T-helper 1 cell treated with Interleukin-12 subunit alpha and Interleukin-12 subunit beta and Interleukin-4 antibody, amounts not matched to agents 30 μg/mL and 1 μg/mL, for 36 hours (primary cell): ENCODE results near the gene ULK4.
"Not testable (repeated sequence)": the region's sequence is repeated elsewhere in the genome, so short reads cannot be mapped to it uniquely, and the experiment has no call there.

Source experiments
- H3K27ac Mint-ChIP-seq: one replicate; pipeline ENCODE4 v1.8.0; 2021; ENCODE audit warnings: mild to moderate bottlenecking, mixed read lengths
- H3K27me3 Mint-ChIP-seq: one replicate; pipeline ENCODE4 v1.8.0; 2021; ENCODE audit warnings: low read depth, mixed read lengths
- H3K36me3 Mint-ChIP-seq: one replicate; pipeline ENCODE4 v1.8.0; 2021; ENCODE audit warnings: low read depth, mixed read lengths
- H3K4me1 Mint-ChIP-seq: one replicate; pipeline ENCODE4 v1.8.0; 2021; ENCODE audit warnings: low read depth, mixed read lengths
- H3K4me3 Mint-ChIP-seq: one replicate; pipeline ENCODE4 v1.8.0; 2021; ENCODE audit warnings: mild to moderate bottlenecking, moderate library complexity, mixed read lengths
- H3K9me3 Mint-ChIP-seq: one replicate; pipeline ENCODE4 v1.8.0; 2021; ENCODE audit warnings: mixed read lengths

The ULK4 gene

GRCh38 chr3:41977401-41977800, 15.5 kb upstream of the ULK4 start:
- not testable (repeated sequence) for H3K36me3 Mint-ChIP-seq, H3K4me3 Mint-ChIP-seq, H3K27ac Mint-ChIP-seq, H3K9me3 Mint-ChIP-seq, H3K4me1 Mint-ChIP-seq
- peaks cover 14% of the 10 kb centered on the region for H3K27me3 Mint-ChIP-seq

DNA sequence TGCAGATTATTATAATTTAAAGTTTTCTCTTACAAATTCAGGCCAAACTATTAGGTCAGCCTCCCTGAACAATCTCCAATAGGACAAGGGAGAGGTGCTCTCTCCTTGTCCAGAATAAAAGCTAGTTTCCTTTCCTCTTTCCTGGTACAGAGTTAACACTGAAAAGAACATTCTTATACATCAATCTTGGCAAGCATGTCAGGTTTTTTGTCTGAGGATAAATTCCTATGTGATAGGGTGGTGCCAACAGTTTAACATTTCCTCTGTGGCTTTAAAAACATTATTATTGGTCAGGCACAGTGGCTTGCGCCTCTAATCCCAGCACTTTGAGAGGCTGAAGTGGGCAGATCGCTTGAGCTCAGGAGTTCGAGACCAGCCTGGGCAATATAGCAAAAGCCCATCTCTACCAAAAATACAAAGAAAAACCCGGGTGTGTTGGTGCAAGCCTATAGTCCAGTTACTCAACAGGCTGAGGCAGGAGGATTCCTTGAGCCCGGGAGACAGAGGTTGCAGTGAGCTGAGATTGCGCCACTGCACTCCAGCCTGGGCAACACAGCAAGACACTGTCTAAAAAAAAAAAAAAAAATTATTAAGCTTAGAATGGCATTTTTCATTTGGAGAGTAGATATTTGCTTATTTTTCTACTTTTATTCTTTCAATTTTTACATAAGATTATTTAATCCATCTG, 13.7 kb upstream of the ULK4 start:
- Mint-ChIP-seq H3K4me1 (no peaks in the 10 kb centered on the region), H3K36me3 (no peaks in the 10 kb centered on the region), H3K4me3 (no peak overlapping the region), H3K27me3 (peaks cover 14% of the 10 kb centered on the region), H3K27ac (no peak overlapping the region), H3K9me3 (no peaks in the 10 kb centered on the region)

- no peaks in the 10 kb centered on the region for H3K9me3 Mint-ChIP-seq
Measured at GRCh38 chr3:41974223-41974622, 12.3 kb upstream of the ULK4 start.

GRCh38 chr3:41972802-41973201, 10.9 kb upstream of the ULK4 start:
- Mint-ChIP-seq H3K27ac (no peak overlapping the region), H3K4me3 (no peak overlapping the region), H3K27me3 (peaks cover 21% of the 10 kb centered on the region), H3K4me1 (no peaks in the 10 kb centered on the region), H3K9me3 (no peaks in the 10 kb centered on the region), H3K36me3 (no peaks in the 10 kb centered on the region)

More at GRCh38 chr3:41974223-41974622, 12.3 kb upstream of the ULK4 start:
- H3K27ac Mint-ChIP-seq: no peak overlapping the region
- H3K27me3 Mint-ChIP-seq: peaks cover 21% of the 10 kb centered on the region
- no peak overlapping the region for H3K4me3 Mint-ChIP-seq
- H3K36me3 Mint-ChIP-seq: no peaks in the 10 kb centered on the region
- H3K4me1 Mint-ChIP-seq: no peaks in the 10 kb centered on the region

DNA sequence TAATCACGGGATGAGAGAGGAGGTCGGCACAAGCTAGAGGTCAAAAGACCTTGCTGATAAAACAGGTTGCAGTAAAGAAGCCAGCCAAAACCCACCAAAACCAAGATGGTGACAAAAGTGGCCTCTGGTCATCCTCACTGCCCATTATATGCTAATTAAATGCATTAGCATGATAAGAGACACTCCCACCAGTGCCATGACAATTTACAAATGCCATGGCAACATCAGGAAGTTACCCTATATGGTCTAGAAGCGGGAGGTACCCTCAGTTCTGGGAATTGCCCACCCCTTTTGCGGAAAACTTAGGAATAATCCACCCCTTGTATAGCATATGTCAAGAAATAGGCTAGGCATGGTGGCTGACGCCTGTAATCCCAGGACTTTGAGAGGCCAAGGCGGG, 4.3 kb upstream of the ULK4 start:
- H3K36me3 Mint-ChIP-seq: no peaks in the 10 kb centered on the region
- no peak overlapping the region for H3K4me3 Mint-ChIP-seq
- H3K27me3 Mint-ChIP-seq: peaks cover 7% of the 10 kb centered on the region
- H3K27ac Mint-ChIP-seq: no peak overlapping the region
- no peaks in the 10 kb centered on the region for H3K9me3 Mint-ChIP-seq
- peaks cover 9% of the 10 kb centered on the region for H3K4me1 Mint-ChIP-seq

DNA sequence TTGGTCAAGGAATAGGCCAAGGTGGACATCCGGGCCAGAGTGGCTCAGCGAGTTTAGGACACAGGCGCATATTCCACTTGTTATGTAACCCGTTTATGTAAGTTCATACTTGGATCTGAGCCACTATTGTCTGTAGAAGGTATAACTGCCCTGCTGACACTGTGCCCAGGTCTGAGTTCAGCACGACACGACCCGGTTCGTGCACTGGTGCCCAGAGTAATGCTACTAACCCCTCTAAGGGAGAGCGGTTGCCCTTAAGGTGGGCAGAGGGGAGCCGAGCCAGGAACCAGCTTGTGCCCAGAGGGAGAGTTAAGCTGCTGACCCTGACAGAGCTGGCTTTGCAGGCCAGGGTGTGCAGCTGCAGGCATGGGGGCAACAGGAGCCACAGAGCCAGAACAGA, 1.9 kb upstream of the ULK4 start:
- H3K9me3 Mint-ChIP-seq: no peaks in the 10 kb centered on the region
- no peak overlapping the region for H3K27ac Mint-ChIP-seq
- H3K4me1 Mint-ChIP-seq: peaks cover 16% of the 10 kb centered on the region
- H3K4me3 Mint-ChIP-seq: no peak overlapping the region
- no peaks in the 10 kb centered on the region for H3K36me3 Mint-ChIP-seq
- no peaks in the 10 kb centered on the region for H3K27me3 Mint-ChIP-seq

- H3K4me3 Mint-ChIP-seq: peak overlapping the region; percentile 99
- no peaks in the 10 kb centered on the region for H3K36me3 Mint-ChIP-seq
- H3K27ac Mint-ChIP-seq: peak overlapping the region; percentile 95
- H3K9me3 Mint-ChIP-seq: no peaks in the 10 kb centered on the region
- peaks cover 19% of the 10 kb centered on the region for H3K4me1 Mint-ChIP-seq
- no peaks in the 10 kb centered on the region for H3K27me3 Mint-ChIP-seq
Measured at GRCh38 chr3:41960826-41961750, 815 bp downstream of the ULK4 start.

GRCh38 chr3:41956574-41956973, 5.3 kb downstream of the ULK4 start:
- Mint-ChIP-seq H3K36me3 (peaks cover 3% of the 10 kb centered on the region), H3K27ac (no peak overlapping the region), H3K27me3 (no peaks in the 10 kb centered on the region), H3K4me1 (peaks cover 13% of the 10 kb centered on the region), H3K9me3 (no peaks in the 10 kb centered on the region), H3K4me3 (no peak overlapping the region)

- H3K27ac Mint-ChIP-seq: no peak overlapping the region
- H3K9me3 Mint-ChIP-seq: no peaks in the 10 kb centered on the region
- no peak overlapping the region for H3K4me3 Mint-ChIP-seq
- peaks cover 3% of the 10 kb centered on the region for H3K36me3 Mint-ChIP-seq
- peaks cover 5% of the 10 kb centered on the region for H3K4me1 Mint-ChIP-seq
- H3K27me3 Mint-ChIP-seq: no peaks in the 10 kb centered on the region
Measured at GRCh38 chr3:41955192-41955591, 6.7 kb downstream of the ULK4 start.

GRCh38 chr3:41943311-41943843, 18.5 kb downstream of the ULK4 start:
- no peak overlapping the region for H3K27ac Mint-ChIP-seq
- peaks cover 3% of the 10 kb centered on the region for H3K36me3 Mint-ChIP-seq
- H3K4me3 Mint-ChIP-seq: no peak overlapping the region
- no peaks in the 10 kb centered on the region for H3K4me1 Mint-ChIP-seq
- no peaks in the 10 kb centered on the region for H3K9me3 Mint-ChIP-seq
- H3K27me3 Mint-ChIP-seq: no peaks in the 10 kb centered on the region

DNA sequence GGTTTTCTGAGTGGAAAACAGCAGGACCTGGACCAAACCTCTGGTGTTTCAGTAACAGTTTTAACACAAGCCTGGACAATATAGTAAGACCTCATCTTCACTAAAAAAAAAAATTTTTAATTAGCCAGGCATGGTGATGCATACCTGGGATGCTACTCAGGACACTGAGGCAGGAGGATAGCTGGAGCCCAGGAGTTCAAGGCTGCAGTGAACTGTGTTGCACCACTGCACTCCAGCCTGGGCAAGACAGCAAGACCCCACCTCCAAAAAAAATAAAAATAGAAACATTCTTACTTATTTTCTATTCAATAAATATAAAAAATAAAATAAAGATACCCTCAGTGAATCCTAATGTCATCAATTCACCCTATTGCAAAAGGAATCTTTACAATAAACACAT, 21.5 kb downstream of the ULK4 start:
- no peaks in the 10 kb centered on the region for H3K9me3 Mint-ChIP-seq
- no peak overlapping the region for H3K4me3 Mint-ChIP-seq
- H3K4me1 Mint-ChIP-seq: no peaks in the 10 kb centered on the region
- no peak overlapping the region for H3K27ac Mint-ChIP-seq
- H3K36me3 Mint-ChIP-seq: peaks cover 1% of the 10 kb centered on the region
- no peaks in the 10 kb centered on the region for H3K27me3 Mint-ChIP-seq

- no peaks in the 10 kb centered on the region for H3K4me1 Mint-ChIP-seq
- H3K27ac Mint-ChIP-seq: no peak overlapping the region
- H3K36me3 Mint-ChIP-seq: peaks cover 1% of the 10 kb centered on the region
- no peaks in the 10 kb centered on the region for H3K27me3 Mint-ChIP-seq
- H3K9me3 Mint-ChIP-seq: no peaks in the 10 kb centered on the region
- H3K4me3 Mint-ChIP-seq: no peak overlapping the region
Measured at GRCh38 chr3:41936384-41936783, 25.5 kb downstream of the ULK4 start.

- H3K4me1 Mint-ChIP-seq: no peaks in the 10 kb centered on the region
- H3K36me3 Mint-ChIP-seq: peaks cover 7% of the 10 kb centered on the region
Measured at GRCh38 chr3:41933154-41933676, 28.7 kb downstream of the ULK4 start.

GRCh38 chr3:41932464-41932863, 29.4 kb downstream of the ULK4 start:
- Mint-ChIP-seq H3K4me1 (no peaks in the 10 kb centered on the region), H3K27ac (no peak overlapping the region), H3K4me3 (no peak overlapping the region), H3K9me3 (no peaks in the 10 kb centered on the region), H3K36me3 (peaks cover 8% of the 10 kb centered on the region), H3K27me3 (no peaks in the 10 kb centered on the region)

More at GRCh38 chr3:41933154-41933676, 28.7 kb downstream of the ULK4 start:
- no peaks in the 10 kb centered on the region for H3K9me3 Mint-ChIP-seq
- H3K27ac Mint-ChIP-seq: no peak overlapping the region
- no peak overlapping the region for H3K4me3 Mint-ChIP-seq
- H3K27me3 Mint-ChIP-seq: no peaks in the 10 kb centered on the region
